Ovary (tissue), 9 donors: ENCODE data around the gene STEAP3. TPM values are rescaled to one million over a fixed set of nuclear protein-coding genes. Genes with fewer than 3 reads are reported as not detected.

Experiments
- DNase-seq, 5 donors: peaks; one replicate each; pipeline ENCODE4 v3.0.0-alpha.2; 2019 to 2020
- H3K27ac ChIP-seq, 2 donors: fragments of 200-600 bp; one replicate each; pipeline versions ENCODE4 v1.5.1 to v1.8.0; 2019 to 2022
- H3K27me3 ChIP-seq: fragments of 200-600 bp; one replicate; pipeline ENCODE4 v1.8.0; 2022
- H3K36me3 ChIP-seq: fragments of 200-600 bp; sonication (generic); one replicate; pipeline ENCODE4 v1.5.1; 2019
- H3K4me1 ChIP-seq: one replicate; pipeline ENCODE4 v1.8.1; 2013; ENCODE audit warnings: mild to moderate bottlenecking, moderate library complexity; ENCODE audit not compliant: insufficient read depth
- H3K4me3 ChIP-seq: fragments of 200-600 bp; sonication (generic); one replicate; pipeline ENCODE4 v1.5.1; 2017
- H3K9me3 ChIP-seq, 2 donors: fragments of 200-600 bp in 1 of 2; sonication (generic) in 1 of 2; one replicate each; pipeline versions ENCODE4 v1.5.1 to v1.8.1; 2013 to 2019; ENCODE audit warnings: mild to moderate bottlenecking in 1 of 2, moderate library complexity in 1 of 2
- EP300 ChIP-seq: sonication (generic); formaldehyde crosslinking; IDR thresholded peaks from one replicate; pipeline ENCODE4 v1.6.1; 2017; ENCODE audit warnings: antibody characterized with exemption
- POLR2A ChIP-seq: fragments of 450-650 bp; IDR thresholded peaks from one replicate; pipeline ENCODE4 v1.6.1; 2017; ENCODE audit warnings: antibody characterized with exemption, mild to moderate bottlenecking, moderate library complexity
- WGBS, 3 donors: extraction: QIAGEN DNeasy Blood & Tissue Kit in 1 of 3; methylation state at CpG; one replicate each; pipeline versions ENCODE4 v1.1.5 to v1.1.7; 2013 to 2017; 5-methylcytosine and 5-hydroxymethylcytosine counted together
- intact Hi-C, 4 donors: fragments of 100-400 bp; cut with DNase I; formaldehyde crosslinking; loops; one replicate each; pipeline versions ENCODE4 v1.11.0 to v1.15.1; 2022 to 2023
- polyA plus RNA-seq, 2 donors: library from polyadenylated mRNA; stranded (reverse); fragments of 200-250 nt in 1 of 2; fragments of 350-450 nt in 1 of 2; fragmentation: Illumina TruSeq in 1 of 2; extraction: RNeasy Lipid Tissue Mini Kit (QIAGEN cat#74804) in 1 of 2; gene quantifications; one replicate each; pipeline ENCODE4 v1.2.3, GENCODE V29; 2013 to 2014
- total RNA-seq, 7 donors: library from RNA; depleted of rRNA in 2 of 7; stranded (reverse); fragments of >200 nt in 2 of 7; fragmentation: NEBNext Ultra II Directional in 3 of 7; extraction: Animal tissue kit (Norgen Biotek cat#: 25700) in 3 of 7; gene quantifications; one replicate each; pipeline versions ENCODE4 v1.1.0 to v1.2.4, GENCODE V29; 2016 to 2023
- TF ChIP-seq, protein P1 (sequence below), 3 donors: fragments of 450-650 bp in 2 of 3; fragments of 200-600 bp in 1 of 3; IDR thresholded peaks; one replicate each; pipeline versions ENCODE4 v1.5.1 to v1.8.0; 2016 to 2022; ENCODE audit warnings: antibody characterized with exemption in 3 of 3, mild to moderate bottlenecking in 1 of 3
- donor health status: DM: no; HTN: no; CAD: no; lungs with moderate emphysema.
- donor health status: DM: no; HTN: no; CAD: no.
- donor health status: Bipolar disorder and iron deficiency.
- donor health status: DM: yes; HTN: yes; CAD: no.
- donor health status: DM: no; HTN: no; CAD: no.
- donor health status: DM: yes; HTN: yes; CAD: no.

The STEAP3 gene
- total and polyA plus RNA-seq, 9 donors: 2.3 to 13.3 (median 5.8) TPM

DNA sequence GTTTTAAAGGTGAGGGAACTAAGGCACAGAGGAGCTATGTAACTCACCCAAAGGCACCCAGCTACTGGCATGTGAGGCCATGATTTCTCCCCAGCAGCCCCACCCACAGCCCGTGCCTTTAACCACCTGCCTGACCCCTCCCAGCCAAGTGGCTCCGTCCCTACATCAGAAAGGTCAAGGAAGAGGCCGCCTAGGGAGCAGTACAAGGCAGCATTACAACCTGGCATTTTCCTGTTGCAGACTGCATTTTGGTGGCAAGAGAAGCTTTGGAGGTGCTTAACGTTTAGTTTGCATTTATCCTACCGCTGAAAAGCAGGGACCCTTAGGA lies 17.5 kb downstream of the STEAP3 start:
- TF ChIP-seq POLR2A: no peak
- TF ChIP-seq, protein P1, sequence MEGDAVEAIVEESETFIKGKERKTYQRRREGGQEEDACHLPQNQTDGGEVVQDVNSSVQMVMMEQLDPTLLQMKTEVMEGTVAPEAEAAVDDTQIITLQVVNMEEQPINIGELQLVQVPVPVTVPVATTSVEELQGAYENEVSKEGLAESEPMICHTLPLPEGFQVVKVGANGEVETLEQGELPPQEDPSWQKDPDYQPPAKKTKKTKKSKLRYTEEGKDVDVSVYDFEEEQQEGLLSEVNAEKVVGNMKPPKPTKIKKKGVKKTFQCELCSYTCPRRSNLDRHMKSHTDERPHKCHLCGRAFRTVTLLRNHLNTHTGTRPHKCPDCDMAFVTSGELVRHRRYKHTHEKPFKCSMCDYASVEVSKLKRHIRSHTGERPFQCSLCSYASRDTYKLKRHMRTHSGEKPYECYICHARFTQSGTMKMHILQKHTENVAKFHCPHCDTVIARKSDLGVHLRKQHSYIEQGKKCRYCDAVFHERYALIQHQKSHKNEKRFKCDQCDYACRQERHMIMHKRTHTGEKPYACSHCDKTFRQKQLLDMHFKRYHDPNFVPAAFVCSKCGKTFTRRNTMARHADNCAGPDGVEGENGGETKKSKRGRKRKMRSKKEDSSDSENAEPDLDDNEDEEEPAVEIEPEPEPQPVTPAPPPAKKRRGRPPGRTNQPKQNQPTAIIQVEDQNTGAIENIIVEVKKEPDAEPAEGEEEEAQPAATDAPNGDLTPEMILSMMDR (IDR thresholded peaks at IDR 0.05): no peak
- TF ChIP-seq EP300: no peak
- intact Hi-C loops: no loop called here
- DNase-seq: no peak
- Histone ChIP-seq H3K27me3 (no peaks in the 10 kb centered on the region), H3K9me3 (no peaks in the 10 kb centered on the region), H3K4me1 (no peaks in the 10 kb centered on the region), H3K27ac (no peak overlapping the region), H3K4me3 (no peak overlapping the region), H3K36me3 (no peaks in the 10 kb centered on the region)
- WGBS, 3 donors: 71 to 79% (median 75%) methylated on average over 5 of the region's 5 CpGs

DNA sequence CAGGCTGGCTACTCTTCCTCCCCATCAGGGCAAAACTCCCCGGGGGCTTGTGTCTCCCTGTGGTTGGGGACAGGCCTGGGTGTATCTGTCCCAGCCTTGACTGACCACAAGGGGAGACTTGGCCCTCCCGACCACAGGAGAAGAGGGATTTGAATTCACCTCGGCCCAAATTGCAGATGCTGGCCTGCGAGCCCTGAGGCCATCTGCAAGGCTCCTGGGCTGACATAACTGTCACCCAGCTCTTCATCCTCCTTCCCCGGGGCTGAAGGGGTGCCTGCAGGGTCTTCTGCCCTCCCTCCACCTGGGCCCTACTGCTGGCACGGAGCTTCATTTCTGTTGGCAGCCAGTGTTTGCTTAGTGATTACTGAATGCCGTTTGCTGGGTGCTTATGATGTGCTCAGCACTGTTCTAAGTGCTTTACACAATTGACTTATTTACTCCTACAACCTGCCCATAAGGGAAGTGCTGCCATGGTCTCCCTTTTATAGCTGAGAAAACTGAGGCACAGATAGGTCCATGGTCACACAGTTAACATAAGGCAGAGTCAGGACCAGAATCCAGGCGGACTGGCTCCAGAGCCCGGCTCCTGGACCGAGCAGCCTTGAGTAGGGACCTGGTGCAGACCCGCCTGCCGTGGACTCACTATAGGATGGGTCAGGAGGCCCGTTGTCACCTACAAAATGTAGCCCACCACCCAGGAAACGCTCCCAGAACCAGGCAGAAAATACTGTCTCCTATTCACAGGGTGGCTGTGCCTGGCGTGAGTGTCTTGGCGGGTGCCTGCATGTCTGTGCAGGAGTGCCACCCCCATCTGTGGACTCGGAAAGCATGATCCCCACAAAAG lies 18.9 kb downstream of the STEAP3 start:
- Histone ChIP-seq H3K4me1 (no peaks in the 10 kb centered on the region), H3K4me3 (no peak overlapping the region), H3K9me3 (no peaks in the 10 kb centered on the region), H3K27me3 (no peaks in the 10 kb centered on the region), H3K36me3 (no peaks in the 10 kb centered on the region), H3K27ac (no peak overlapping the region)
- WGBS, 3 donors: 86 to 89% (median 87%) methylated on average over 16 to 17 of the region's 17 CpGs
- DNase-seq: no peak
- TF ChIP-seq, protein P1 (IDR thresholded peaks at IDR 0.05): no peak
- TF ChIP-seq POLR2A: no peak
- no peak for TF ChIP-seq EP300
- intact Hi-C loops: no loop called here

DNA sequence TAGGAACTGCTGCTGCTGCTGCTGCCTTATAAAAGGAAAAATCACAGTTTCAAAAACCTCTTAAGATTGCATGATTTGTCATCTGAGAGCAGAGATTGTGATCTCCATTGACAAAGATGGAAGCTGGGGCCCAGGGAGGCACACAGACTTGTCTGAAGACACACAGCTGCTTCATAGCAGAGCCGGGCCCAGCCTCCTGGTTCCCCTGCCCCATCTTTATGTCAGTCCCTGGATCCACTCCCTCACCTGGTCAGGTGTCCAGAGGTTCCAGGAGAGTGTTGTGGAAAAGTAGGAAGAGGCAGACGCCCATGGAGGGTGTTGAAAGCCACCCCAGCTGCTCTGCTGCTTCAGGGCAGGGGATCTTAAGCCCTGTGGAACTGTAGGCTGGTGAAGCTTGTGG lies 20.0 kb downstream of the STEAP3 start:
- Histone ChIP-seq H3K27me3 (no peaks in the 10 kb centered on the region), H3K4me1 (no peaks in the 10 kb centered on the region), H3K36me3 (no peaks in the 10 kb centered on the region), H3K4me3 (no peak overlapping the region), H3K9me3 (no peaks in the 10 kb centered on the region), H3K27ac (no peak overlapping the region)
- TF ChIP-seq POLR2A: no peak
- TF ChIP-seq EP300: no peak
- TF ChIP-seq, protein P1 (IDR thresholded peaks at IDR 0.05): no peak
- no peak for DNase-seq
- intact Hi-C loops: no loop called here
- 81 to 89% (median 82%) methylated on average over 2 of the region's 2 CpGs for WGBS, 3 donors

DNA sequence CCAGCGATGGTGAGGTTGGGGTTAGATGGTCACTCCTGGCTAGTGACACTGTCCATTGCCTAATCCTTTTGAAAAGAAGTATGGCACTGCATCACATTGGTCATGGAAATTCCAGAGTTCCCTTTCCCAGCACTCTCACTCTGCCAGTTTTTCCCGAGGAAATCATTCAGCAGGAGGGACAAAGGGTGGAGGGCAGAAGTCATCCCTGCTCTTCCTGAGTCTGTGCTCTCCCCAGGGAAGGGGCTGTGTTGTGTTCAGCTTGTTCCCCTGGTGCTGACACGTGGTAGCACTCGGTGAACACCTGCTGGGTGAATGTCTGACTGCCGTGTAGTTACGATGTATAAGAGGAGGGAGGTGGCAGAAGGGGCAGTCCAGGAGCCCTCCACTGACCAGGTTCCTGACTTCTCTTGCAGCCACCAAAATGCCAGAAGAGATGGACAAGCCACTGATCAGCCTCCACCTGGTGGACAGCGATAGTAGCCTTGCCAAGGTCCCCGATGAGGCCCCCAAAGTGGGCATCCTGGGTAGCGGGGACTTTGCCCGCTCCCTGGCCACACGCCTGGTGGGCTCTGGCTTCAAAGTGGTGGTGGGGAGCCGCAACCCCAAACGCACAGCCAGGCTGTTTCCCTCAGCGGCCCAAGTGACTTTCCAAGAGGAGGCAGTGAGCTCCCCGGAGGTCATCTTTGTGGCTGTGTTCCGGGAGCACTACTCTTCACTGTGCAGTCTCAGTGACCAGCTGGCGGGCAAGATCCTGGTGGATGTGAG lies 21.6 kb downstream of the STEAP3 start:
- H3K27ac ChIP-seq: no peak overlapping the region
- intact Hi-C loops: no loop called here
- 89 to 94% (median 93%) methylated on average over 9 to 17 of the region's 17 CpGs for WGBS, 3 donors
- TF ChIP-seq EP300 (no peak), POLR2A (no peak)
- TF ChIP-seq, protein P1 (IDR thresholded peaks at IDR 0.05): no peak
- peak in 1 of 5 donors; percentile 22 for DNase-seq
- no peak overlapping the region for H3K4me3 ChIP-seq
- H3K4me1 ChIP-seq: no peaks in the 10 kb centered on the region
- H3K27me3 ChIP-seq: no peaks in the 10 kb centered on the region
- H3K36me3 ChIP-seq: no peaks in the 10 kb centered on the region
- no peaks in the 10 kb centered on the region for H3K9me3 ChIP-seq
